Measurements from ENCODE around the gene EIF4EBP3. TPM values are rescaled to one million over a fixed set of nuclear protein-coding genes. Genes with fewer than 3 reads are reported as not detected.

EIF4EBP3 gene
- total and polyA plus RNA-seq, 2 donors (not counting 1 experiment from before 2014, with no cell fraction given): 15.0 to 18.2 TPM

DNA sequence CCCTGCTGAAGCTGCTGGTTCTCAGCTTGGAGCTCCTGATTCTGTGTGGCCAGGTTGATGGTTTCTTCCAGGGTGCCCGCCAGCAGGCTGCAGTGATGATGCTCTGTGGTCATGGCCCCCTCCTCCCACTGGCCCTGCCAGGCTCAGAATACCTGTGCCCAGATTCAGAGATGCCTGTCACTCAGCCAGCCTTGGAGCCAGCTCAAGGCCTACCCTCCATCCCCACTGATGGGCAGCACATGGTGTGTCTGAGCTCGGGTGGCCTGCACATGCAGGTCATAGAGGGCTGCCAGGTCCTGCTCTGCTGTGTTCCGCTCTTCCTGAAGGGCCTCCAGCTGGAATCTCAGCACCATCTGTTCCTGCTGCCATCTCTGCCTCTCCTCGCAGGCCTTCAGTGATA, 22.6 kb downstream of the EIF4EBP3 start:
- H3K4me3 Mint-ChIP-seq: no peak overlapping the region
- intact Hi-C loops (cut with micrococcal nuclease): no loop called here
- TF ChIP-seq EZH2 (IDR thresholded peaks at IDR 0.05; ENCODE audit: borderline replicate concordance, insufficient read depth, low read depth, low read length, poor library complexity, severe bottlenecking): no peak
- TF ChIP-seq, protein P1, sequence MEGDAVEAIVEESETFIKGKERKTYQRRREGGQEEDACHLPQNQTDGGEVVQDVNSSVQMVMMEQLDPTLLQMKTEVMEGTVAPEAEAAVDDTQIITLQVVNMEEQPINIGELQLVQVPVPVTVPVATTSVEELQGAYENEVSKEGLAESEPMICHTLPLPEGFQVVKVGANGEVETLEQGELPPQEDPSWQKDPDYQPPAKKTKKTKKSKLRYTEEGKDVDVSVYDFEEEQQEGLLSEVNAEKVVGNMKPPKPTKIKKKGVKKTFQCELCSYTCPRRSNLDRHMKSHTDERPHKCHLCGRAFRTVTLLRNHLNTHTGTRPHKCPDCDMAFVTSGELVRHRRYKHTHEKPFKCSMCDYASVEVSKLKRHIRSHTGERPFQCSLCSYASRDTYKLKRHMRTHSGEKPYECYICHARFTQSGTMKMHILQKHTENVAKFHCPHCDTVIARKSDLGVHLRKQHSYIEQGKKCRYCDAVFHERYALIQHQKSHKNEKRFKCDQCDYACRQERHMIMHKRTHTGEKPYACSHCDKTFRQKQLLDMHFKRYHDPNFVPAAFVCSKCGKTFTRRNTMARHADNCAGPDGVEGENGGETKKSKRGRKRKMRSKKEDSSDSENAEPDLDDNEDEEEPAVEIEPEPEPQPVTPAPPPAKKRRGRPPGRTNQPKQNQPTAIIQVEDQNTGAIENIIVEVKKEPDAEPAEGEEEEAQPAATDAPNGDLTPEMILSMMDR (IDR thresholded peaks at IDR 0.05): no peak

DNA sequence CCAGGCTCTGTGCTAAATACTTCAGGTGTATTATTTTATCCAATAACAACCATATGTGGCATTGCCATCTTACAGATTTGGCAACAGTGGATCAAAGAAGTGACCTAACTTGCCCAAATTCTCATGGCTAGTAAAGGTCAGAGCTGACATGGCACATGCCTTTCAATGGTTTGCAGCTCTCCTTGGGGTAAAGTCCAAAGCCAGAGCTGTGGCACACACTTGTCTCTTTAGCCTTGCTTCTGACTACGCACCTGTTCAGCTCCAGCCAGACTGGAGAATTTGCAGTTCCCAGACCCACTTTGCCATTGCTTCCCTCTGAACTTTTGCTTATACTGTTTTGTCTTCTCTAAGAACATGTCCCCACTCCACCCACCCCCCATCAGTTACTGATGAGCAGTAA, 23.0 kb downstream of the EIF4EBP3 start:
- peak overlapping the region in 1 of 2 donors; percentile 24 for H3K27ac ChIP-seq (ENCODE audit: low read length in 2 of 2)
- H3K4me1 Mint-ChIP-seq: peaks cover 33% of the 10 kb centered on the region
- CTCF ChIA-PET: interaction anchor here (1.2 kb wide), 1 partner anchor 150 kb away, joined by 5 read pairs; no protein-coding TSS in a partner anchor

More for the DNA sequence above, 22.6 kb downstream of the EIF4EBP3 start:
- Histone ChIP-seq H3K9me3 (ENCODE audit: control extremely low read depth in 1 of 3, control insufficient read depth in 2 of 3, insufficient read depth in 1 of 3, low read length in 2 of 3) (no peaks in the 10 kb centered on the region), H4K20me1 (ENCODE audit: control insufficient read depth, insufficient read depth, low read length, poor library complexity, severe bottlenecking) (no peaks in the 10 kb centered on the region), H3K27ac (ENCODE audit: low read length in 2 of 2) (peak overlapping the region; percentile 52 to 80), H3K4me1 (ENCODE audit: control insufficient read depth in 2 of 2, insufficient read depth in 2 of 2, low read length in 2 of 2) (peaks cover 23 to 33% of the 10 kb centered on the region in 2 donors), H3K9ac (ENCODE audit: low read length) (no peak overlapping the region), H3K36me3 (replicated peaks in 1 of 2; ENCODE audit: control extremely low read depth in 1 of 2, control insufficient read depth in 1 of 2, extremely low read depth in 1 of 2, insufficient read depth in 2 of 2, low read length in 1 of 2) (peaks cover 0 to 21% of the 10 kb centered on the region in 2 experiments), H2AFZ (ENCODE audit: insufficient read depth, low read depth, low read length, poor library complexity, severe bottlenecking) (peak overlapping the region; percentile 66), H3K4me3 (ENCODE audit: control extremely low read depth in 1 of 5, extremely low read depth in 1 of 5, insufficient read depth in 1 of 5, low read depth in 2 of 5, low read length in 4 of 5) (no peak overlapping the region), H3K79me2 (ENCODE audit: control insufficient read depth, insufficient read depth, low read length) (peaks cover 14% of the 10 kb centered on the region), H3K27me3 (replicated peaks in 1 of 4; ENCODE audit: control extremely low read depth in 1 of 4, control insufficient read depth in 3 of 4, insufficient read depth in 4 of 4, low read length in 3 of 4) (no peaks in the 10 kb centered on the region), H3K4me2 (replicated peaks; ENCODE audit: low read depth, low read length, poor library complexity, severe bottlenecking) (peak overlapping the region; percentile 62)
- DNase-seq (no peak), ATAC-seq (ENCODE audit: low read depth) (no peak)
- Mint-ChIP-seq H3K27me3 (no peaks in the 10 kb centered on the region), H3K9me3 (ENCODE audit: insufficient read depth) (no peaks in the 10 kb centered on the region), H3K4me1 (peaks cover 37% of the 10 kb centered on the region), H3K27ac (peak overlapping the region; percentile 66)
- ChIA-PET POLR2A (no interaction called here), CTCF (interaction anchor here (1.2 kb wide), 1 partner anchor 150 kb away, joined by 5 read pairs; no protein-coding TSS in a partner anchor)
- 98% methylated on average over 4 of the region's 4 CpGs for WGBS (ENCODE audit: insufficient coverage)

More for the DNA sequence above, 23.0 kb downstream of the EIF4EBP3 start:
- intact Hi-C loops (cut with micrococcal nuclease): no loop called here
- TF ChIP-seq EZH2 (IDR thresholded peaks at IDR 0.05; ENCODE audit: borderline replicate concordance, insufficient read depth, low read depth, low read length, poor library complexity, severe bottlenecking): no peak
- TF ChIP-seq, protein P1 (IDR thresholded peaks at IDR 0.05): no peak
- Mint-ChIP-seq H3K27me3 (no peaks in the 10 kb centered on the region), H3K27ac (peak overlapping the region; percentile 66), H3K9me3 (ENCODE audit: insufficient read depth) (no peaks in the 10 kb centered on the region), H3K4me3 (no peak overlapping the region)
- 100% methylated on average over 1 of the region's 1 CpG for WGBS (ENCODE audit: insufficient coverage)
- Histone ChIP-seq H3K27me3 (replicated peaks in 1 of 4; ENCODE audit: control extremely low read depth in 1 of 4, control insufficient read depth in 3 of 4, insufficient read depth in 4 of 4, low read length in 3 of 4) (no peaks in the 10 kb centered on the region), H3K4me1 (ENCODE audit: control insufficient read depth in 2 of 2, insufficient read depth in 2 of 2, low read length in 2 of 2) (peaks cover 19 to 29% of the 10 kb centered on the region in 2 donors), H3K79me2 (ENCODE audit: control insufficient read depth, insufficient read depth, low read length) (peaks cover 9% of the 10 kb centered on the region), H3K4me2 (replicated peaks; ENCODE audit: low read depth, low read length, poor library complexity, severe bottlenecking) (no peak overlapping the region), H4K20me1 (ENCODE audit: control insufficient read depth, insufficient read depth, low read length, poor library complexity, severe bottlenecking) (no peaks in the 10 kb centered on the region), H3K9ac (ENCODE audit: low read length) (no peak overlapping the region), H2AFZ (ENCODE audit: insufficient read depth, low read depth, low read length, poor library complexity, severe bottlenecking) (no peak overlapping the region), H3K36me3 (replicated peaks in 1 of 2; ENCODE audit: control extremely low read depth in 1 of 2, control insufficient read depth in 1 of 2, extremely low read depth in 1 of 2, insufficient read depth in 2 of 2, low read length in 1 of 2) (peaks cover 0 to 21% of the 10 kb centered on the region in 2 experiments), H3K4me3 (ENCODE audit: control extremely low read depth in 1 of 5, extremely low read depth in 1 of 5, insufficient read depth in 1 of 5, low read depth in 2 of 5, low read length in 4 of 5) (no peak overlapping the region), H3K9me3 (ENCODE audit: control extremely low read depth in 1 of 3, control insufficient read depth in 2 of 3, insufficient read depth in 1 of 3, low read length in 2 of 3) (no peaks in the 10 kb centered on the region)
- DNase-seq (no peak), ATAC-seq (ENCODE audit: low read depth) (no peak)
- POLR2A ChIA-PET: no interaction called here

Data from B cell (primary cell).